Mesenchymal stem cell (in vitro differentiated cells and primary cell): ENCODE data around the gene TRPM2.

Experiments used
- DNase-seq: peaks from one replicate; pipeline ENCODE4 v3.0.0-alpha.2; 2013
- H2AFZ ChIP-seq: one replicate; pipeline ENCODE4 v1.6.1; 2013; ENCODE audit warnings: low read depth, mild to moderate bottlenecking, control low read depth, inconsistent platforms, low read length, moderate library complexity
- H2AK5ac ChIP-seq: 2 replicates; pipeline ENCODE4 v1.6.1; 2013; ENCODE audit warnings: low read length, moderate library complexity, mild to moderate bottlenecking, inconsistent platforms; ENCODE audit not compliant: severe bottlenecking
- H2BK120ac ChIP-seq: one replicate; pipeline ENCODE4 v1.6.1; 2013; ENCODE audit warnings: low read depth, mild to moderate bottlenecking, inconsistent platforms, low read length, moderate library complexity
- H2BK12ac ChIP-seq, 2 experiments: one replicate each; pipeline ENCODE4 v1.6.1; 2013; ENCODE audit warnings: inconsistent platforms in 2 of 2, low read length in 2 of 2, mild to moderate bottlenecking in 2 of 2, moderate library complexity in 2 of 2, control low read depth in 1 of 2
- H2BK15ac ChIP-seq: one replicate; pipeline ENCODE4 v1.6.1; 2013; ENCODE audit warnings: mild to moderate bottlenecking, low read depth, inconsistent platforms; ENCODE audit not compliant: poor library complexity, severe bottlenecking
- H2BK5ac ChIP-seq: 2 replicates; pipeline ENCODE4 v1.6.1; 2013; ENCODE audit warnings: low read depth, mild to moderate bottlenecking, low read length, control low read depth, inconsistent platforms; ENCODE audit not compliant: poor library complexity, severe bottlenecking
- H3K14ac ChIP-seq, 2 experiments: one replicate each; pipeline ENCODE4 v1.6.1; 2013; ENCODE audit warnings: inconsistent platforms in 2 of 2, low read length in 2 of 2, control low read depth in 1 of 2, mild to moderate bottlenecking in 1 of 2, moderate library complexity in 1 of 2
- H3K18ac ChIP-seq, 2 experiments: one replicate each; pipeline ENCODE4 v1.6.1; 2013; ENCODE audit warnings: inconsistent platforms in 2 of 2, low read length in 2 of 2, control low read depth in 1 of 2, low read depth in 1 of 2, mild to moderate bottlenecking in 1 of 2
- H3K23ac ChIP-seq, 2 experiments: one replicate each; pipeline ENCODE4 v1.6.1; 2013; ENCODE audit warnings: inconsistent platforms in 2 of 2, low read length in 2 of 2, mild to moderate bottlenecking in 2 of 2, moderate library complexity in 2 of 2, control low read depth in 1 of 2
- H3K27ac ChIP-seq: 2 replicates; pipeline ENCODE4 v1.5.1; 2013; ENCODE audit warnings: mild to moderate bottlenecking, moderate library complexity, low read length, control low read depth, inconsistent platforms; ENCODE audit not compliant: poor library complexity, severe bottlenecking
- H3K27me3 ChIP-seq, 2 experiments: 2 replicates each; pipeline versions ENCODE4 v1.6.1 to v1.7.0; 2013; ENCODE audit warnings: low read length in 2 of 2, mild to moderate bottlenecking in 2 of 2, moderate library complexity in 2 of 2, control low read depth in 1 of 2, inconsistent platforms in 1 of 2; ENCODE audit not compliant: control insufficient read depth in 1 of 2, insufficient read depth in 1 of 2
- H3K36me3 ChIP-seq, 2 experiments: 2 replicates each; pipeline versions ENCODE4 v1.6.1 to v1.7.0; 2013; ENCODE audit warnings: low read length in 2 of 2, control low read depth in 1 of 2, inconsistent platforms in 1 of 2, low read depth in 1 of 2, mild to moderate bottlenecking in 1 of 2; ENCODE audit not compliant: insufficient read depth in 2 of 2, control insufficient read depth in 1 of 2
- H3K4ac ChIP-seq, 2 experiments: one replicate each; pipeline ENCODE4 v1.6.1; 2013; ENCODE audit warnings: inconsistent platforms in 2 of 2, low read length in 2 of 2, mild to moderate bottlenecking in 2 of 2, moderate library complexity in 2 of 2, control low read depth in 1 of 2, low read depth in 1 of 2
- H3K4me1 ChIP-seq: 2 replicates; pipeline ENCODE4 v1.6.1; 2013; ENCODE audit warnings: low read depth, low read length, control low read depth; ENCODE audit not compliant: control insufficient read depth, insufficient read depth
- H3K4me2 ChIP-seq: 2 replicates; pipeline ENCODE4 v1.6.1; 2013; ENCODE audit warnings: low read length, mild to moderate bottlenecking, inconsistent platforms; ENCODE audit not compliant: poor library complexity, severe bottlenecking
- H3K4me3 ChIP-seq, 2 experiments: 2 replicates each; pipeline versions ENCODE4 v1.5.1 to v1.7.0; 2013; ENCODE audit warnings: low read length in 2 of 2, mild to moderate bottlenecking in 2 of 2, control low read depth in 1 of 2, low read depth in 1 of 2; ENCODE audit not compliant: insufficient read depth in 1 of 2
- H3K79me1 ChIP-seq: replicated peaks from 2 replicates; pipeline ENCODE4 v1.6.1; 2013; ENCODE audit warnings: mild to moderate bottlenecking, control low read depth, low read length, inconsistent platforms; ENCODE audit not compliant: poor library complexity, severe bottlenecking
- H3K9ac ChIP-seq: 2 replicates; pipeline ENCODE4 v1.7.0; 2013; ENCODE audit warnings: mild to moderate bottlenecking, low read length, moderate library complexity
- H3K9me3 ChIP-seq: 2 replicates; pipeline ENCODE4 v1.7.0; 2013; ENCODE audit warnings: mild to moderate bottlenecking, low read length; ENCODE audit not compliant: control insufficient read depth
- H4K8ac ChIP-seq: one replicate; pipeline ENCODE4 v1.6.1; 2013; ENCODE audit warnings: inconsistent platforms, mild to moderate bottlenecking, low read length, moderate library complexity
- H4K91ac ChIP-seq: one replicate; pipeline ENCODE4 v1.6.1; 2013; ENCODE audit warnings: mild to moderate bottlenecking, low read length, inconsistent platforms
- WGBS: methylation state at CpG from one replicate; pipeline ENCODE4 v1.1.7; 2013; ENCODE audit warnings: mixed read lengths; 5-methylcytosine and 5-hydroxymethylcytosine counted together

TRPM2 gene

GRCh38 chr21:44433791-44434567, 80.6 kb downstream of the TRPM2 start:
- no peak overlapping the region for H3K27ac ChIP-seq
- H3K4me3 ChIP-seq: peak overlapping the region in 1 of 2 experiments; percentile 20
- DNase-seq: no peak
- no peaks in the 10 kb centered on the region for H3K79me1 ChIP-seq
- peaks cover 4% of the 10 kb centered on the region for H3K4me1 ChIP-seq
- H4K91ac ChIP-seq: no peak overlapping the region
- no peak overlapping the region for H2AFZ ChIP-seq
- H3K14ac ChIP-seq: peak overlapping the region in 1 of 2 experiments; percentile 20
- 92% methylated on average over 38 of the region's 39 CpGs for WGBS
- no peak overlapping the region for H4K8ac ChIP-seq
- no peaks in the 10 kb centered on the region for H3K27me3 ChIP-seq
- H3K4me2 ChIP-seq: no peak overlapping the region
- no peak overlapping the region for H2BK5ac ChIP-seq
- H3K23ac ChIP-seq: no peak overlapping the region
- no peak overlapping the region for H2BK12ac ChIP-seq
- no peak overlapping the region for H2AK5ac ChIP-seq
- peaks cover 20% of the 10 kb centered on the region for H3K9me3 ChIP-seq
- H3K9ac ChIP-seq: no peak overlapping the region
- H3K36me3 ChIP-seq: peaks cover 0 to 3% of the 10 kb centered on the region in 2 experiments
- H2BK15ac ChIP-seq: no peak overlapping the region
- H3K4ac ChIP-seq: no peak overlapping the region
- H3K18ac ChIP-seq: no peak overlapping the region
- H2BK120ac ChIP-seq: no peak overlapping the region

DNA sequence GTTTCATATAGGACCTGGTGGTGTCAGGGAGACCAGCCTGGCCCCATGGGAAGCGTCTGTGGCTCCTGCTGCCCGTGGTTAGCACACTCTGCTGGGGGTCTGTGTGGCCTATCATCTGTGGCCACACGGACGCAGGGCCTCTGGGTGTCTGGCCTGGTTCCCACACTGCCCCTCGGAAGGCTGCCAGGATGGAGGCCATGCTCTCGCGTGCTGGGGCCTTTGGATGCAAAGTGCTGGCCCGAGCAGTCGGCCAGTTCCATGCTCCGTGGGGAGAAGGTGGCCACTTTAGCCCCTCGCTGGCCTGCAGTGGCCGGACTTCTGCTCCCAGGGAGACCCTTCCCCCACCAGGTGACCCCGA, 81.1 kb downstream of the TRPM2 start:
- H3K27ac ChIP-seq: no peak overlapping the region

DNA sequence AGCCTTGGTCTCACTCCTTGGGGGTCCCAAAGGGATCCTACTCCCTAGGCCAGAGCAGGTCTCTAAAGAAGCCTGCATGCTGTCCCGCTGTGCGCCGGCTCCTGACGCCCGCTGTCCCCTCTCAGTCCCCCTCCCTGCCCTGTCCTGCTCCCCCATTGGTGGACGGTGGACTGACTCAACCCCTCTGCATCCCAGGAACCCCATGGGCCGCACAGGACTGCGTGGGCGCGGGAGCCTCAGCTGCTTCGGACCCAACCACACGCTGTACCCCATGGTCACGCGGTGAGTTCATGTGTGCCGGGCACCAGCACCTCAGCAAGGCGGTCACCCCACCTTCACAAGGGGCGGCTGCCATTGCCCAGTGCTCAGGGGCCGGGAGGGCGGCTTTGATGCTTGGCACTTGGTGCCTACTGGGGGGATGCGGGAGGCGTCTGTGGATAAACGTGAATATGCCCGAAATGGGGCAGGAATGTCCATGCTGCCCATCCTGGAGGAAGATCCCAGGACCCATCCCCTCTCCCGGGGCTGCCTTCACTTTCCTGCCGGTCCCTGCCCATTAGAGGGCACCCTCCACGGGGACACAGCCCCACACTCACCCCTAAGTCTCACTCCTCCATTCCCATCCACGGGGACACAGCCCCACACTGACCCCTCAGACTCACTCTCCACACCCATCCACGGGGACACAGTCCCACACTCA, 81.7 kb downstream of the TRPM2 start:
- Histone ChIP-seq H3K23ac (no peak overlapping the region), H2BK12ac (no peak overlapping the region), H3K27ac (no peak overlapping the region), H3K18ac (no peak overlapping the region), H3K4me2 (no peak overlapping the region), H3K79me1 (no peaks in the 10 kb centered on the region), H3K9ac (no peak overlapping the region), H2AFZ (no peak overlapping the region), H3K4ac (no peak overlapping the region), H4K91ac (no peak overlapping the region), H4K8ac (no peak overlapping the region), H2BK15ac (no peak overlapping the region), H2BK5ac (no peak overlapping the region), H3K4me3 (no peak overlapping the region), H2AK5ac (no peak overlapping the region), H2BK120ac (no peak overlapping the region), H3K9me3 (peaks cover 14% of the 10 kb centered on the region), H3K4me1 (peaks cover 4% of the 10 kb centered on the region), H3K14ac (no peak overlapping the region), H3K27me3 (no peaks in the 10 kb centered on the region), H3K36me3 (peaks cover 0 to 3% of the 10 kb centered on the region in 2 experiments)
- no peak for DNase-seq
- 83% methylated on average over 28 of the region's 28 CpGs for WGBS

More for the DNA sequence above, 81.1 kb downstream of the TRPM2 start:
- H3K79me1 ChIP-seq: no peaks in the 10 kb centered on the region
- H2BK5ac ChIP-seq: no peak overlapping the region
- H3K4me3 ChIP-seq: no peak overlapping the region
- H3K4me1 ChIP-seq: peaks cover 4% of the 10 kb centered on the region
- H3K9ac ChIP-seq: no peak overlapping the region
- H2BK120ac ChIP-seq: no peak overlapping the region
- H3K4me2 ChIP-seq: no peak overlapping the region
- H4K8ac ChIP-seq: no peak overlapping the region
- H3K4ac ChIP-seq: no peak overlapping the region
- H3K23ac ChIP-seq: no peak overlapping the region
- H2AFZ ChIP-seq: no peak overlapping the region
- WGBS: 82% methylated on average over 13 of the region's 13 CpGs
- H2BK12ac ChIP-seq: no peak overlapping the region
- peaks cover 20% of the 10 kb centered on the region for H3K9me3 ChIP-seq
- no peak for DNase-seq
- no peak overlapping the region for H2BK15ac ChIP-seq
- peaks cover 0 to 3% of the 10 kb centered on the region in 2 experiments for H3K36me3 ChIP-seq
- H3K14ac ChIP-seq: no peak overlapping the region
- no peak overlapping the region for H3K18ac ChIP-seq
- no peak overlapping the region for H2AK5ac ChIP-seq
- H4K91ac ChIP-seq: no peak overlapping the region
- no peaks in the 10 kb centered on the region for H3K27me3 ChIP-seq

DNA sequence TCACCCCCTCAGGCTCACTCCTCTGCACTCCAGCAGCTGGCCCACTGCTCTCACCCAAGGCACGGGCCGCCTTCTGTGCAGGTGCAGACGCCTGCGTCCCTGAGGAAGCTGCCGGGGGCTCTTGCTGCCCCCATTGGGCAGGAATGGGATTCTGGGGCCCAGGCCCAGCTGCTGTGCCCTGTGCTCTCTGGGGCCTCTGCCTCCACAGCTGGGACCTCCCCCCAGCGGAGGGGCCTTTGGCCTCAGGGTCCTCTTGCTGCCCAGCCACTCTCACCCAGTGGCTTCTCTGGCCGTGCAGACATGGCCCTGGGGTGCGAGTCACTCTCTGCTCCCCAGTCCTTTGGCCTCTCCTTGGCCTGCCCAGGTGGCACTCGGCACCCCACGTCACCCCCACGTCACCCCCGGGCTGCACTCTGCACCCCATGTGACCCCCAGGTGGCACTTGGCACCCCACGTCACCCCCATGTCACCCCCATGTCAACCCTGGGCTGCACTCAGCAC, 82.7 kb downstream of the TRPM2 start:
- Histone ChIP-seq H3K36me3 (peaks cover 0 to 3% of the 10 kb centered on the region in 2 experiments), H2BK15ac (no peak overlapping the region), H3K23ac (no peak overlapping the region), H3K4ac (no peak overlapping the region), H4K8ac (no peak overlapping the region), H3K4me3 (no peak overlapping the region), H2BK5ac (no peak overlapping the region), H3K9ac (no peak overlapping the region), H3K14ac (no peak overlapping the region), H2AFZ (no peak overlapping the region), H3K18ac (no peak overlapping the region), H2BK120ac (no peak overlapping the region), H2AK5ac (no peak overlapping the region), H3K4me1 (peaks cover 4% of the 10 kb centered on the region), H3K4me2 (no peak overlapping the region), H2BK12ac (no peak overlapping the region), H3K27me3 (no peaks in the 10 kb centered on the region), H3K79me1 (no peaks in the 10 kb centered on the region), H4K91ac (no peak overlapping the region), H3K9me3 (peaks cover 11% of the 10 kb centered on the region), H3K27ac (no peak overlapping the region)
- no peak for DNase-seq
- WGBS: 94% methylated on average over 13 of the region's 13 CpGs
